ENCODE results near the gene DDX39B.

Gene DDX39B

DNA sequence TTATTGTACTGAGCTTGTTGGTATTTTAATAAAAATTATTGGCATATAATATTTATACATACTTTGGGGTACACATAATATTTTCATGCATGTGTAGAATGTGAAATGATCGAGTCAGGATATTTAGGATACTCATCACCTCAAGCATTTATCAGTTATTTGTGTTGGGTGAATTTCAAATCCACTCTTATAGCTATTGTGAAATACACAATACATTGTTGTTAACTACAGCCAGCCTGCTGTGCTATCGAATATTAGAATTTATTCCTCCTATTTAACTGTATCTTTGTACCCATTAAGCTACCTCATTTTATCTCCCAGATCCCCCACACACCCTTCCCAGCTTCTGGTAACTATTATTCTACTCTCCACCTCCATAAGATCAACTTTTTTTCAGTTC, 58.4 kb downstream of the DDX39B start:
- no peak for DNase-seq (ENCODE audit: low read depth)

- DNase-seq (ENCODE audit: low read depth): no peak
Measured at GRCh38 chr6:31480574-31480973, 61.2 kb downstream of the DDX39B start.
